ENCODE data around the gene ACSL3.

ACSL3 gene

DNA sequence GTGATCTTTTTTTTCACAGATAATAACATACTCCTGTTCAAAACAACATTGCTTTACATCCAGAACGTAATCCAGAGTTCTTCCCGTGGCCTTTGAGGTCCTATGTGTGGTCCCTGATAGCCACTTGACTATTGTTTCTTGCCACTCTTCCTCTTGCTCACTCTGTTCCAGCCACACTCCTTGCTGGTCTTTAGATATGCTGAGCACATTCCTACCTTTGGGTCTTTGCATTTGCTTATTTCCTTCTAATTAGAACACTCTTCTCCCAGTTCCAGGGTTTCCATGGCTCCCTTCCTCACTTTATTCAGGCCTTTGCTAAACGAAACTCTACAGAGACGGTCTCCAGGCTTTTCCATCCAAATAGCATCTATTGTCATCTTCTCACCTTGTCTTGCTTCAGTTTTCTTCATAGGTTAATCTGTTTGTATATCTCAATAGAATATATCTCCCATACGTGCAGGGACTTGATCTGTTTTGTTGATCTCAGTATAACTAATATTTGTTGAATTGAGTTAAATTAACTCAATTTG, 59.9 kb downstream of the ACSL3 start:
- Histone ChIP-seq H3K9ac (ENCODE audit: low read depth, low read length, poor library complexity, severe bottlenecking) (no peak overlapping the region), H3F3A (ENCODE audit: low read depth) (no peaks in the 10 kb centered on the region), H3K36me3 (ENCODE audit: insufficient read depth, low read length) (peaks cover 72% of the 10 kb centered on the region; the same call in 1 of the 2 replicates)

DNA sequence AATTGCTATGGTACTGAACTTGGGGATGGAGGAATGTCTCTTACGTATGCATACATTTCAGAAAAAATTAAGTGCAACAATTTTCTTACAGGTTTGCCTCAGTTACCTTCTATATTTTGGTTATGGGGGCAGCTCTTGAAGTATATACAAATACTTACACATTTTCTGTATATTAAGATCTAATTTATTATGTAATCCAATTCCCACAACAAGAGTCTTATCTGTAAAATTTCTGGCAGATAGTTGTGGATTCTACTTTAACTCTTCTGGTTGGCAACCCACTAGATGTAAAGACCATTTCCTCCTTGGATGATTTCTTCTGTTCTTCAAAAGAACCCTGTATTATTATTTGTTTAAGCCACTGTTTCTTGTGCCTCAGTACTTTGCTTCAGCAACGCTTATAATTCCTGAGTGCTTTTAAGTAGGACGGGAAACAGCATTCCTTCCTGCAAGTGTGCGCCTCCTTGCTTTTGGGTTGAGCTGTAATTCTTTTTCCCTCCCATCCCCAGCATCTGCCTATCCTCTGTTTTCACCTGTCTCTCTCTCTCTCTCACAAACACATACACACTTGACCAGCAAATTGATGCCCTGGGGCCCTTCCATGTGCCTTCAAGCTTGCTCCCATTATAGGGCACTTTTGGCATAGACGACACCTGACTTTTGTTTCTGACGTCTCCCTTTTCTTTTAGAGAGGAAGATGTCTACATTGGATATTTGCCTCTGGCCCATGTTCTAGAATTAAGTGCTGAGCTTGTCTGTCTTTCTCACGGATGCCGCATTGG, 61.4 kb downstream of the ACSL3 start:
- Histone ChIP-seq H4K20me1 (ENCODE audit: insufficient read depth, low read length, poor library complexity, severe bottlenecking) (no peaks in the 10 kb centered on the region), H3K4me3 (ENCODE audit: low read length, poor library complexity, severe bottlenecking) (no peak overlapping the region), H3K36me3 (ENCODE audit: insufficient read depth, low read length) (peaks cover 70% of the 10 kb centered on the region), H3K4me2 (ENCODE audit: low read depth, low read length, poor library complexity, severe bottlenecking) (no peak overlapping the region), H3K79me2 (ENCODE audit: insufficient read depth, low read length) (no peaks in the 10 kb centered on the region), H3F3A (ENCODE audit: low read depth) (no peaks in the 10 kb centered on the region), H3K9me2 (replicated peaks; ENCODE audit: low read depth, low read length) (no peaks in the 10 kb centered on the region), H3K9ac (ENCODE audit: low read depth, low read length, poor library complexity, severe bottlenecking) (no peak overlapping the region), H3K9me3 (ENCODE audit: insufficient read depth, low read depth, low read length) (no peaks in the 10 kb centered on the region), H3K27me3 (ENCODE audit: insufficient read depth, low read length, poor library complexity, severe bottlenecking) (no peaks in the 10 kb centered on the region), H2AFZ (ENCODE audit: low read length) (no peak overlapping the region), H3K4me1 (ENCODE audit: insufficient read depth, low read length, poor library complexity, severe bottlenecking) (no peaks in the 10 kb centered on the region)
- TF ChIP-seq, protein P1, sequence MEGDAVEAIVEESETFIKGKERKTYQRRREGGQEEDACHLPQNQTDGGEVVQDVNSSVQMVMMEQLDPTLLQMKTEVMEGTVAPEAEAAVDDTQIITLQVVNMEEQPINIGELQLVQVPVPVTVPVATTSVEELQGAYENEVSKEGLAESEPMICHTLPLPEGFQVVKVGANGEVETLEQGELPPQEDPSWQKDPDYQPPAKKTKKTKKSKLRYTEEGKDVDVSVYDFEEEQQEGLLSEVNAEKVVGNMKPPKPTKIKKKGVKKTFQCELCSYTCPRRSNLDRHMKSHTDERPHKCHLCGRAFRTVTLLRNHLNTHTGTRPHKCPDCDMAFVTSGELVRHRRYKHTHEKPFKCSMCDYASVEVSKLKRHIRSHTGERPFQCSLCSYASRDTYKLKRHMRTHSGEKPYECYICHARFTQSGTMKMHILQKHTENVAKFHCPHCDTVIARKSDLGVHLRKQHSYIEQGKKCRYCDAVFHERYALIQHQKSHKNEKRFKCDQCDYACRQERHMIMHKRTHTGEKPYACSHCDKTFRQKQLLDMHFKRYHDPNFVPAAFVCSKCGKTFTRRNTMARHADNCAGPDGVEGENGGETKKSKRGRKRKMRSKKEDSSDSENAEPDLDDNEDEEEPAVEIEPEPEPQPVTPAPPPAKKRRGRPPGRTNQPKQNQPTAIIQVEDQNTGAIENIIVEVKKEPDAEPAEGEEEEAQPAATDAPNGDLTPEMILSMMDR (conservative IDR thresholded peaks at IDR 0.05; ENCODE audit: low read length) = no peak
- TF ChIP-seq EZH2phosphoT487 (IDR thresholded peaks at IDR 0.05; ENCODE audit: borderline replicate concordance) = no peak

More for the DNA sequence above, 59.9 kb downstream of the ACSL3 start:
- H4K20me1 ChIP-seq (ENCODE audit: insufficient read depth, low read length, poor library complexity, severe bottlenecking) = no peaks in the 10 kb centered on the region
- H3K9me3 ChIP-seq (ENCODE audit: insufficient read depth, low read depth, low read length) = no peaks in the 10 kb centered on the region
- no peaks in the 10 kb centered on the region for H3K9me2 ChIP-seq (replicated peaks; ENCODE audit: low read depth, low read length)
- H3K4me3 ChIP-seq (ENCODE audit: low read length, poor library complexity, severe bottlenecking) = no peak overlapping the region
- no peaks in the 10 kb centered on the region for H3K27me3 ChIP-seq (ENCODE audit: insufficient read depth, low read length, poor library complexity, severe bottlenecking)
- H2AFZ ChIP-seq (ENCODE audit: low read length) = no peak overlapping the region
- no peaks in the 10 kb centered on the region for H3K4me1 ChIP-seq (ENCODE audit: insufficient read depth, low read length, poor library complexity, severe bottlenecking)
- peaks cover 3% of the 10 kb centered on the region; the same call in 1 of the 2 replicates for H3K79me2 ChIP-seq (ENCODE audit: insufficient read depth, low read length)
- TF ChIP-seq, protein P1 (conservative IDR thresholded peaks at IDR 0.05; ENCODE audit: low read length) = no peak
- no peak for TF ChIP-seq EZH2phosphoT487 (IDR thresholded peaks at IDR 0.05; ENCODE audit: borderline replicate concordance)
- H3K4me2 ChIP-seq (ENCODE audit: low read depth, low read length, poor library complexity, severe bottlenecking) = no peak overlapping the region

DNA sequence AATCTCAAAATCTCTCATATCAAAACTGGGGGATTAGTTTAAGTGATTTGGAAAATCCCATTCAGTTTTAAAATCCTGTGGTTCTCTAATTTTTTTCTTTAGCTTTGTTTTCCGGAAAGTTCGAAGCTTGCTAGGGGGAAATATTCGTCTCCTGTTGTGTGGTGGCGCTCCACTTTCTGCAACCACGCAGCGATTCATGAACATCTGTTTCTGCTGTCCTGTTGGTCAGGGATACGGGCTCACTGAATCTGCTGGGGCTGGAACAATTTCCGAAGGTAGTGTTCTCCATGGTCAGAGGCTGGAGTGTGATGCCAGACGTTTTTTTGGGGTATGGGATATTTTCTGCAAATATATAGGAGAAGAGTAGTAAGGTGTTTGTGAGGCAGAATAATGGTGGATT, 66.1 kb downstream of the ACSL3 start:
- Histone ChIP-seq H3K27me3 (ENCODE audit: insufficient read depth, low read length, poor library complexity, severe bottlenecking) (no peaks in the 10 kb centered on the region), H3K79me2 (ENCODE audit: insufficient read depth, low read length) (no peaks in the 10 kb centered on the region), H3K9me3 (ENCODE audit: insufficient read depth, low read depth, low read length) (no peaks in the 10 kb centered on the region), H4K20me1 (ENCODE audit: insufficient read depth, low read length, poor library complexity, severe bottlenecking) (no peaks in the 10 kb centered on the region), H2AFZ (ENCODE audit: low read length) (no peak overlapping the region), H3K9me2 (replicated peaks; ENCODE audit: low read depth, low read length) (no peaks in the 10 kb centered on the region), H3K36me3 (ENCODE audit: insufficient read depth, low read length) (peaks cover 68% of the 10 kb centered on the region), H3K9ac (ENCODE audit: low read depth, low read length, poor library complexity, severe bottlenecking) (no peak overlapping the region), H3F3A (ENCODE audit: low read depth) (no peaks in the 10 kb centered on the region), H3K4me1 (ENCODE audit: insufficient read depth, low read length, poor library complexity, severe bottlenecking) (no peaks in the 10 kb centered on the region), H3K4me2 (ENCODE audit: low read depth, low read length, poor library complexity, severe bottlenecking) (no peak overlapping the region), H3K4me3 (ENCODE audit: low read length, poor library complexity, severe bottlenecking) (no peak overlapping the region)
- TF ChIP-seq, protein P1 (conservative IDR thresholded peaks at IDR 0.05; ENCODE audit: low read length) = no peak
- no peak for TF ChIP-seq EZH2phosphoT487 (IDR thresholded peaks at IDR 0.05; ENCODE audit: borderline replicate concordance)

Data from Loucy (cell line).